Caco-2 (cell line): ENCODE measurements around the gene MAML2. TPM values are rescaled to one million over a fixed set of nuclear protein-coding genes. Genes with fewer than 3 reads are reported as not detected.

Experiments
- BruUV-seq: library from RNA; stranded (reverse); fragments of 400-500 nt; replicated peaks from 2 replicates; lab custom pipeline; 2021; lab: Mats Ljungman, UMichigan
- CTCF ChIA-PET: fragments of 300-600 bp; sonication (Branson Sonifier 250); formaldehyde crosslinking; loops from one replicate; lab custom pipeline; 2022; ENCODE audit warnings: antibody characterized with exemption; lab: Charles Lee
- POLR2A ChIA-PET: fragments of 300-600 bp; sonication (Branson Sonifier 250); formaldehyde crosslinking; loops from one replicate; lab custom pipeline; 2022; ENCODE audit warnings: antibody characterized with exemption; lab: Charles Lee
- DNase-seq, 2 experiments: peaks; one replicate each; pipeline versions ENCODE4 v3.0.0 to v3.0.0-alpha.2; 2020 to 2022
- H3K27me3 ChIP-seq: replicated peaks from 2 replicates; pipeline ENCODE4 v1.6.0; 2011; ENCODE audit warnings: low read length; ENCODE audit not compliant: control insufficient read depth, insufficient read depth
- H3K36me3 ChIP-seq: 2 replicates; pipeline ENCODE4 v1.5.1; 2011; ENCODE audit warnings: low read length; ENCODE audit not compliant: control insufficient read depth, insufficient read depth
- H3K4me1 ChIP-seq: fragments of 250-450 bp; sonication (Bioruptor Pico); 2 replicates; pipeline ENCODE4 v1.5.1; 2020; ENCODE audit warnings: mild to moderate bottlenecking
- H3K4me3 ChIP-seq: 2 replicates; pipeline ENCODE4 v1.5.1; 2011; ENCODE audit warnings: low read depth, mild to moderate bottlenecking, control low read depth, low read length
- H3K9me3 ChIP-seq: fragments of 250-450 bp; sonication (Bioruptor Pico); 2 replicates; pipeline ENCODE4 v1.5.1; 2020; ENCODE audit warnings: mild to moderate bottlenecking, moderate library complexity
- H3K27ac Mint-ChIP-seq: one replicate; pipeline ENCODE4 v1.8.0; 2022; ENCODE audit warnings: mixed read lengths; ENCODE audit not compliant: unreplicated experiment
- H3K27me3 Mint-ChIP-seq: one replicate; pipeline ENCODE4 v1.8.0; 2022; ENCODE audit warnings: mixed read lengths; ENCODE audit not compliant: insufficient read depth, unreplicated experiment
- H3K36me3 Mint-ChIP-seq: one replicate; pipeline ENCODE4 v1.8.0; 2022; ENCODE audit warnings: mild to moderate bottlenecking, mixed read lengths; ENCODE audit not compliant: insufficient read depth, unreplicated experiment
- H3K4me1 Mint-ChIP-seq: one replicate; pipeline ENCODE4 v1.8.0; 2022; ENCODE audit warnings: low read depth, mixed read lengths; ENCODE audit not compliant: unreplicated experiment
- H3K4me3 Mint-ChIP-seq: one replicate; pipeline ENCODE4 v1.8.0; 2022; ENCODE audit warnings: mild to moderate bottlenecking, moderate library complexity, mixed read lengths; ENCODE audit not compliant: unreplicated experiment
- H3K9me3 Mint-ChIP-seq: one replicate; pipeline ENCODE4 v1.8.0; 2022; ENCODE audit warnings: mixed read lengths; ENCODE audit not compliant: unreplicated experiment
- CTCF ChIP-seq, 2 experiments: fragments of 200-600 bp in 1 of 2; IDR thresholded peaks; 1 replicate in 1 of 2; 2 replicates in 1 of 2; pipeline versions ENCODE4 v1.5.1 to v1.8.0; 2011 to 2022; ENCODE audit warnings: antibody characterized with exemption in 1 of 2, control low read depth in 1 of 2, inconsistent platforms in 1 of 2, low read depth in 1 of 2, low read length in 1 of 2, mild to moderate bottlenecking in 1 of 2, moderate library complexity in 1 of 2; ENCODE audit not compliant: insufficient read depth in 1 of 2, severe bottlenecking in 1 of 2, unreplicated experiment in 1 of 2
- intact Hi-C: fragments of 100-400 bp; cut with micrococcal nuclease; formaldehyde crosslinking; loops from one replicate; pipeline ENCODE4 v1.10.0; 2022; ENCODE audit not compliant: unreplicated experiment
- total RNA-seq: library from RNA; stranded (reverse); gene quantifications from 2 replicates; pipeline ENCODE4 v1.2.3, GENCODE V29; 2022

Gene MAML2
- total RNA-seq, 1 experiment from 2014 or later: 11.5 TPM

DNA sequence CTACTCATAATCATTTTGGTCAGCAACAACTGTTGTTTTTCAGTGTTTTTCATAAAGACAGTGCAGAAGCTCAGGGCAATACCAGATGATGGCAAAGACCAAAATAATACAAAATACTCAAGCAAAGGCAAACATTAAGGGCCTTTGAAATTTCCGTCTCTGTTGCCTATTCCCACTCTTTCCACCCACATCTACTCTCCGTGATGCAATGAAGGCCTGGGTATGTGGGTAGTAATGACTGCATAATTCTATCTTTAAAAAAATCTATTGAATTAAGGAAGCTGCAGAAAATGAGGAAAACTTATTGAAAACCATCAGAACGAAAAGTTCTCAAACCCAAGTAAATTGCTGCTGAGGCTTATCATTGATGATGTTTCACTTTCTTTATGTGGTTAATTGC is 203.3 kb downstream of the MAML2 start:
- H3K4me1 Mint-ChIP-seq: peaks cover 49% of the 10 kb centered on the region
- intact Hi-C loops: no loop called here
- H3K36me3 ChIP-seq: no peaks in the 10 kb centered on the region
- H3K4me3 Mint-ChIP-seq: no peak overlapping the region
- no peaks in the 10 kb centered on the region for H3K9me3 ChIP-seq
- no peaks in the 10 kb centered on the region for H3K36me3 Mint-ChIP-seq
- H3K9me3 Mint-ChIP-seq: no peaks in the 10 kb centered on the region
- POLR2A ChIA-PET: no interaction called here
- no peak for TF ChIP-seq CTCF (IDR thresholded peaks at IDR 0.05; ENCODE audit: insufficient read depth in 1 of 2, low read depth in 1 of 2, low read length in 1 of 2, severe bottlenecking in 1 of 2, unreplicated experiment in 1 of 2)
- no peaks in the 10 kb centered on the region for H3K27me3 Mint-ChIP-seq
- H3K27ac Mint-ChIP-seq: no peak overlapping the region
- peaks cover 17% of the 10 kb centered on the region for H3K4me1 ChIP-seq
- no peak for DNase-seq
- no peak overlapping the region for H3K4me3 ChIP-seq
- BruUV-seq: no TSS peak
- H3K27me3 ChIP-seq: no peaks in the 10 kb centered on the region
- CTCF ChIA-PET: no interaction called here

DNA sequence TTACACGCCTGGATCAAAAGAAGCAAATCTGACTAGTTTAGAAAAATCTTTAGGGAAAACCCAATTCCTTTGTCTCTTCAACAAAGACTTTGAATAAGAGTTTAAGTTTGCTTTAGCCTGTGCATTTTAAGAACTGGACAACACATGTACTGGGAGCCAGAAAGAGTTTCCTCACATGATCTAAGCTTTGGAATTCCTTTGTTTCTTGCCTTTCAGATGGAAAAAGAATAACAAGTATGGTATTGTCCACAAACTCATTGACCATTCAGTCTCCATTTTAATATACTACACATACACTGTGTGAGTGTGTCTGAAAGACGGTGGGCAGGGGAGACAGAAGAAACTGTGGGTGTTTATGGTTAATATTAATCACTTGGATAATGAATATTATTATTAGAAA is 205.6 kb downstream of the MAML2 start:
- H3K4me3 Mint-ChIP-seq: no peak overlapping the region
- intact Hi-C loops: no loop called here
- Histone ChIP-seq H3K27me3 (no peaks in the 10 kb centered on the region), H3K9me3 (no peaks in the 10 kb centered on the region), H3K4me3 (no peak overlapping the region), H3K4me1 (peaks cover 17% of the 10 kb centered on the region), H3K36me3 (no peaks in the 10 kb centered on the region)
- H3K27ac Mint-ChIP-seq: no peak overlapping the region
- H3K27me3 Mint-ChIP-seq: no peaks in the 10 kb centered on the region
- ChIA-PET CTCF (interaction anchor here (0.6 kb wide), 1 partner anchor 236 kb away, joined by 3 read pairs; no protein-coding TSS in a partner anchor), POLR2A (interaction anchor here (1.0 kb wide), 1 partner anchor 206 kb away, joined by 3 read pairs; the partner anchor contains the start of gene MAML2)
- no peak for DNase-seq
- BruUV-seq: no TSS peak
- H3K4me1 Mint-ChIP-seq: peaks cover 32% of the 10 kb centered on the region
- no peaks in the 10 kb centered on the region for H3K36me3 Mint-ChIP-seq
- H3K9me3 Mint-ChIP-seq: no peaks in the 10 kb centered on the region
- no peak for TF ChIP-seq CTCF (IDR thresholded peaks at IDR 0.05; ENCODE audit: insufficient read depth in 1 of 2, low read depth in 1 of 2, low read length in 1 of 2, severe bottlenecking in 1 of 2, unreplicated experiment in 1 of 2)

DNA sequence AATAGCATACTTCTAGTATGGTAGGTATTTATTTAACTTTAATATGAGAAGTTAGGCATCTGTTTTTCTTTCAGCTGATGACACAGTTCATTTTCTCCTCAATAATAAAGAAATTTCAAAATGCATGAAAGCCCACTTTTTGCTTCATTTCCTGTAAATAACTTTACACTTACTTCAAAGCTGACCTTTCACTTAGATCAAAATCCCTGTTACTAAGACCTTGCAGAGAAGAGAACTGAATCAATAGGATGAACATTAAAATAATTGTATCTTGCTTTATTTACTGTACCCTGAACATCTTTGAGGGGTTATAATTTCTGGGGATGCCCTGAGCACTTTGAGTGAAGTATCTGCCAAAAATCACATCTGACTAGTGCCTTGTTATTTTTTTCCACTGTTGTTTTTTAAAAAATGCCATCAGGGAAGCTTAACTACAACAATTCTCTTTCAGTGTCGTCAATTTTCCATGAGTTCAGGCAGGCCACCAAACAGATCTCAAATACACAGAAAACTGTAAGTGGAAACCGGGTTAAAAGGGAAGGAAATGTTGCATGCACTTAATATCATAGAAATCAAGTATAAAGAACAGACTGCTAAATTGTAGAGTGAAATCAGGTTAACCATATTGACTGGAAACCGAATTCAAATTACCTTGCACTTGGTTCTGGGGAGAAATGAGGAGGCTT is 206.2 kb downstream of the MAML2 start:
- ChIA-PET POLR2A (interaction anchor here (1.0 kb wide), 1 partner anchor 206 kb away, joined by 3 read pairs; the partner anchor contains the start of gene MAML2), CTCF (interaction anchor here (0.6 to 0.7 kb wide), 2 partner anchors 60 to 235 kb away, joined by 3 read pairs; no protein-coding TSS in a partner anchor)
- intact Hi-C loops: no loop called here
- Histone ChIP-seq H3K36me3 (no peaks in the 10 kb centered on the region), H3K27me3 (no peaks in the 10 kb centered on the region), H3K4me3 (no peak overlapping the region), H3K4me1 (peaks cover 20% of the 10 kb centered on the region), H3K9me3 (no peaks in the 10 kb centered on the region)
- Mint-ChIP-seq H3K36me3 (no peaks in the 10 kb centered on the region), H3K4me1 (peaks cover 30% of the 10 kb centered on the region), H3K4me3 (no peak overlapping the region), H3K27me3 (no peaks in the 10 kb centered on the region), H3K27ac (no peak overlapping the region), H3K9me3 (no peaks in the 10 kb centered on the region)
- TF ChIP-seq CTCF (IDR thresholded peaks at IDR 0.05; ENCODE audit: insufficient read depth in 1 of 2, low read depth in 1 of 2, low read length in 1 of 2, severe bottlenecking in 1 of 2, unreplicated experiment in 1 of 2): no peak
- DNase-seq: no peak
- BruUV-seq: no TSS peak
